GM12878 (cell line): Measurements from ENCODE around the gene MAP3K5.

ENCODE experiments used
- BHLHE40 ChIP-seq, 2 experiments: fragments of 450-650 bp in 1 of 2; IDR thresholded peaks; 2 replicates each; pipeline ENCODE4 v1.6.1; 2011 to 2017; ENCODE audit warnings: low read depth in 2 of 2, borderline replicate concordance in 1 of 2, improper control_type of control experiment in 1 of 2, low read length in 1 of 2, mild to moderate bottlenecking in 1 of 2
- CBX3 ChIP-seq: fragments of 200-600 bp; sonication (generic); IDR thresholded peaks from 2 replicates; pipeline ENCODE4 v1.6.1; 2016; ENCODE audit warnings: low read depth, borderline replicate concordance
- CHD2 ChIP-seq: IDR thresholded peaks from 2 replicates; pipeline ENCODE4 v1.6.1; 2011; ENCODE audit warnings: low read depth, low read length, improper control_type of control experiment, borderline replicate concordance
- MAX ChIP-seq: IDR thresholded peaks from 2 replicates; pipeline ENCODE4 v1.6.1; 2012; ENCODE audit warnings: low read depth, low read length, improper control_type of control experiment
- REST ChIP-seq: IDR thresholded peaks from 2 replicates; pipeline ENCODE4 v1.6.1; 2012; ENCODE audit warnings: mild to moderate bottlenecking, low read depth, low read length
- ZNF217 ChIP-seq: fragments of 450-650 bp; IDR thresholded peaks from 2 replicates; pipeline ENCODE4 v1.6.1; 2017; ENCODE audit warnings: antibody characterized with exemption, mild to moderate bottlenecking
- ZNF274 ChIP-seq: IDR thresholded peaks from one replicate; pipeline ENCODE4 v1.8.0; 2011; ENCODE audit not compliant: insufficient read length, insufficient read depth

- TF ChIP-seq REST = no peak
- TF ChIP-seq BHLHE40 (IDR thresholded peaks at IDR 0.05; ENCODE audit: borderline replicate concordance in 1 of 2, low read depth in 2 of 2, low read length in 1 of 2) = no peak
- no peak for TF ChIP-seq CHD2
- TF ChIP-seq CBX3 = no peak
- TF ChIP-seq ZNF274 = no peak
- no peak for TF ChIP-seq ZNF217
- TF ChIP-seq MAX = no peak
These were observed 281.5 kb downstream of the MAP3K5 start for GRCh38 chr6:136510782-136511181.
